HepG2 (cell line): ENCODE results near the gene SLC22A23. TPM values are rescaled to one million over a fixed set of nuclear protein-coding genes. Genes with fewer than 3 reads are reported as not detected.

Experiments
- ATAC-seq: fragments of 200-7000 bp; cut with Tn5 transposase; 3 replicates; pipeline ENCODE4 v1.9.1; 2020; ENCODE audit warnings: mild to moderate bottlenecking, moderate library complexity
- BruUV-seq: library from RNA; stranded (reverse); fragments of 400-500 nt; replicated peaks from 2 replicates; lab custom pipeline; 2021; lab: Mats Ljungman, UMichigan
- CTCF ChIA-PET: fragments of 300-600 bp; formaldehyde crosslinking; extraction: SDS; loops from one replicate; lab custom pipeline; 2021; ENCODE audit warnings: low total read pairs, inconsistent platforms, low intra/inter-chr PET ratio; lab: Yijun Ruan, JAX
- POLR2A ChIA-PET: fragments of 350-600 bp; sonication (Branson Sonifier 250); formaldehyde crosslinking; loops from one replicate; lab custom pipeline; 2020; ENCODE audit warnings: antibody characterized with exemption, inconsistent platforms; lab: Yijun Ruan, JAX
- DNase-seq: peaks from one replicate; pipeline ENCODE4 v3.0.0-alpha.2; 2015; ENCODE audit warnings: low spot score
- FAIRE-seq: peaks from 3 replicates; lab custom pipeline; 2011; peaks lifted over from hg19 to GRCh38; lab: Jason Lieb, UNC
- H2AFZ ChIP-seq: one replicate; pipeline ENCODE4 v1.6.1; 2011; ENCODE audit warnings: low read length, inconsistent platforms
- H3K27ac ChIP-seq: fragments of 300-600 bp; 3 replicates; pipeline ENCODE4 v1.8.0; 2011; ENCODE audit warnings: mixed run types, mild to moderate bottlenecking, mixed read lengths, low read length, inconsistent platforms; ENCODE audit not compliant: insufficient read depth; ENCODE audit errors: extremely low read length
- H3K27me3 ChIP-seq, 2 experiments: fragments of 200-600 bp in 1 of 2; 2 replicates in 1 of 2; 3 replicates in 1 of 2; pipeline versions ENCODE4 v1.6.0 to v1.8.0; 2011; ENCODE audit warnings: low read length in 2 of 2, mild to moderate bottlenecking in 2 of 2, moderate library complexity in 2 of 2, inconsistent platforms in 1 of 2; ENCODE audit not compliant: insufficient read depth in 2 of 2, control insufficient read depth in 1 of 2
- H3K36me3 ChIP-seq, 2 experiments: fragments of 200-600 bp in 1 of 2; replicated peaks in 1 of 2; 2 replicates in 1 of 2; 3 replicates in 1 of 2; pipeline versions ENCODE4 v1.5.1 to v1.8.0; 2011; ENCODE audit warnings: low read length in 2 of 2, inconsistent platforms in 1 of 2; ENCODE audit not compliant: insufficient read depth in 2 of 2, control insufficient read depth in 1 of 2
- H3K4me1 ChIP-seq: 2 replicates; pipeline ENCODE4 v1.5.1; 2012; ENCODE audit warnings: low read length, inconsistent platforms; ENCODE audit not compliant: insufficient read depth
- H3K4me2 ChIP-seq: 2 replicates; pipeline ENCODE4 v1.6.0; 2011; ENCODE audit warnings: low read depth, low read length, inconsistent platforms
- H3K4me3 ChIP-seq, 3 experiments: fragments of 200-600 bp in 1 of 3; sonication (generic), shearing (Covaris generic) in 1 of 3; replicated peaks in 1 of 3; 2 replicates each; pipeline ENCODE4 v1.5.1; 2011 to 2016; ENCODE audit warnings: low read length in 3 of 3, inconsistent platforms in 2 of 3, low read depth in 2 of 3, mild to moderate bottlenecking in 2 of 3, control low read depth in 1 of 3, mixed read lengths in 1 of 3; ENCODE audit not compliant: insufficient read depth in 1 of 3
- H3K79me2 ChIP-seq: one replicate; pipeline ENCODE4 v1.6.1; 2011; ENCODE audit warnings: low read length, inconsistent platforms; ENCODE audit not compliant: insufficient read depth
- H3K9ac ChIP-seq: 2 replicates; pipeline ENCODE4 v1.6.0; 2011; ENCODE audit warnings: mild to moderate bottlenecking, low read depth, low read length, inconsistent platforms; ENCODE audit not compliant: insufficient read depth
- H3K9me3 ChIP-seq: 2 replicates; pipeline ENCODE4 v1.5.1; 2012; ENCODE audit warnings: mild to moderate bottlenecking, low read length
- H4K20me1 ChIP-seq: 2 replicates; pipeline ENCODE4 v1.6.0; 2011; ENCODE audit warnings: inconsistent platforms, mild to moderate bottlenecking, low read length, moderate library complexity; ENCODE audit not compliant: insufficient read depth
- CC2D1A ChIP-seq: sonication (generic); formaldehyde crosslinking; IDR thresholded peaks from 2 replicates; pipeline ENCODE4 v1.8.1; 2023; ENCODE audit warnings: mild to moderate bottlenecking, missing genetic modification reagents
- HNRNPL ChIP-seq: fragments of 200-400 bp; formaldehyde crosslinking; IDR thresholded peaks from 2 replicates; pipeline ENCODE4 v1.6.1; 2017; ENCODE audit warnings: mild to moderate bottlenecking, low read depth, low read length
- SP140L ChIP-seq: sonication (generic); formaldehyde crosslinking; IDR thresholded peaks from 2 replicates; pipeline ENCODE4 v1.4.0; 2020; ENCODE audit warnings: missing genetic modification reagents, borderline replicate concordance
- ZNF326 ChIP-seq: sonication (generic); formaldehyde crosslinking; IDR thresholded peaks from 2 replicates; pipeline ENCODE4 v1.4.0; 2020; ENCODE audit warnings: missing genetic modification reagents, borderline replicate concordance
- ZNF776 ChIP-seq: sonication (generic); formaldehyde crosslinking; IDR thresholded peaks from 2 replicates; pipeline ENCODE4 v1.4.0; 2020; ENCODE audit warnings: mild to moderate bottlenecking, missing genetic modification reagents
- WGBS: methylation state at CpG from one replicate; pipeline ENCODE4 v1.1.6; 2017; ENCODE audit warnings: low lambda C conversion rate; 5-methylcytosine and 5-hydroxymethylcytosine counted together
- in situ Hi-C: cut with HindIII; loops from 2 replicates; pipeline ENCODE4 v1.10.0; 2017; ENCODE audit warnings: low pct_unique_long_range_greater_than_20kb; ENCODE audit not compliant: extremely low pct_ligation_motif_present
- intact Hi-C: fragments of 100-400 bp; cut with micrococcal nuclease; formaldehyde crosslinking; loops from one replicate; pipeline ENCODE4 v1.10.0; 2022; ENCODE audit not compliant: unreplicated experiment
- polyA plus RNA-seq, 8 experiments: library from polyadenylated mRNA; depleted of rRNA in 3 of 8; stranded (reverse) in 7 of 8; unstranded in 1 of 8; fragments of >200 nt; fragmentation: Illumina TruSeq in 4 of 8; extraction: Trizol in 4 of 8; gene quantifications; 2 replicates each; pipeline versions ENCODE4 v1.2.1 to v1.2.3, GENCODE V29; 2011 to 2016; ENCODE audit warnings: low read depth in 4 of 8, missing spikeins in 1 of 8, mixed read lengths in 1 of 8; ENCODE audit not compliant: insufficient read depth in 1 of 8
- total RNA-seq, 5 experiments: library from RNA; depleted of rRNA; stranded (reverse); fragments of >200 nt; fragmentation: Illumina TruSeq; extraction: Trizol; gene quantifications; 2 replicates each; pipeline ENCODE4 v1.2.3, GENCODE V29; 2016; ENCODE audit warnings: low read depth in 1 of 5
- TF ChIP-seq, protein P1 (sequence below): sonication (generic); formaldehyde crosslinking; IDR thresholded peaks from 2 replicates; pipeline ENCODE4 v1.9.0; 2021; ENCODE audit warnings: missing genetic modification reagents, borderline replicate concordance

SLC22A23 gene
- total and polyA plus RNA-seq, 2 of the 13 experiments (the other 11 are each of a cell fraction or from before 2014, with no cell fraction given): 11.8 to 17.5 TPM

DNA sequence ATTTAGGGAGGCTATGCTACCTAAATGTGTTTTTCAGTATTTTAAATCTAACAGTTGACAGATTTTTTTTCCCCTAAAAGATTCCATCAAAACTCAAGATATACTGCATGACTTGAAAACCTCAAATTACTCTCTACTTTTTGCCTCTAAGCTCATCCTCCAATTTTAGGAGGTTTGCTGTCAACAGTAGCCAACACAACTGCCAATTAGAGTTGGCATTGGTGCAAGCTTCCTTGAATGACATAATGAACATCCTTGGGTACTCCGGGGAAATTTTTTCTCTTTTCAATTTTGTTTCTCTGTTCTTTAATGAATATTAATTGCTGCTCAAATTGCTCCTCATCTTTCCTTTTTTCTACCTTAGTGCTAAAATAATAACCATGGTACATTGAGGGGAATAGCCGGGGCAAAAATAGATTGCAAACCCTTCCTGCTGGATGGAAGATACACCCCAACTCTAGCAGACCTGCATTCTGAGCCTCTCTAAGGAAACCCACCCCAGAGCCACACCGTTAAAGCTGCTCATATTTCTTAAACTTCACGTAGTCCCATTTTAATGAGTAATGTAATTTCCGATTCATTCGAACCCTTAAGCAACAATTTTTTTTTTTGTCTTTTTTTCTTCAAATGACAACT is 34.3 kb downstream of the SLC22A23 start:
- BruUV-seq: no TSS peak
- H2AFZ ChIP-seq: no peak overlapping the region
- H3K36me3 ChIP-seq: peaks cover 5 to 16% of the 10 kb centered on the region in 2 experiments
- 98% methylated on average over 6 of the region's 6 CpGs for WGBS
- no peak overlapping the region for H3K9ac ChIP-seq
- H3K79me2 ChIP-seq: peaks cover 78% of the 10 kb centered on the region
- H3K27me3 ChIP-seq: no peaks in the 10 kb centered on the region
- CTCF ChIA-PET: no interaction called here
- H4K20me1 ChIP-seq: 0 out of 2 replicates have a peak, but pooled peaks cover 2% of the 10 kb centered on the region
- H3K27ac ChIP-seq: no peak overlapping the region
- POLR2A ChIA-PET: interaction anchor here (0.9 kb wide), 1 partner anchor 65 kb away, joined by 4 read pairs; no protein-coding TSS in a partner anchor
- H3K4me3 ChIP-seq: no peak overlapping the region
- FAIRE-seq: no peak
- H3K4me2 ChIP-seq: no peak overlapping the region
- no peak for ATAC-seq
- TF ChIP-seq HNRNPL (no peak), ZNF776 (CRISPR knock-in tag) (no peak), CC2D1A (no peak), SP140L (CRISPR knock-in tag) (no peak), ZNF326 (CRISPR knock-in tag) (no peak)
- TF ChIP-seq, protein P1, sequence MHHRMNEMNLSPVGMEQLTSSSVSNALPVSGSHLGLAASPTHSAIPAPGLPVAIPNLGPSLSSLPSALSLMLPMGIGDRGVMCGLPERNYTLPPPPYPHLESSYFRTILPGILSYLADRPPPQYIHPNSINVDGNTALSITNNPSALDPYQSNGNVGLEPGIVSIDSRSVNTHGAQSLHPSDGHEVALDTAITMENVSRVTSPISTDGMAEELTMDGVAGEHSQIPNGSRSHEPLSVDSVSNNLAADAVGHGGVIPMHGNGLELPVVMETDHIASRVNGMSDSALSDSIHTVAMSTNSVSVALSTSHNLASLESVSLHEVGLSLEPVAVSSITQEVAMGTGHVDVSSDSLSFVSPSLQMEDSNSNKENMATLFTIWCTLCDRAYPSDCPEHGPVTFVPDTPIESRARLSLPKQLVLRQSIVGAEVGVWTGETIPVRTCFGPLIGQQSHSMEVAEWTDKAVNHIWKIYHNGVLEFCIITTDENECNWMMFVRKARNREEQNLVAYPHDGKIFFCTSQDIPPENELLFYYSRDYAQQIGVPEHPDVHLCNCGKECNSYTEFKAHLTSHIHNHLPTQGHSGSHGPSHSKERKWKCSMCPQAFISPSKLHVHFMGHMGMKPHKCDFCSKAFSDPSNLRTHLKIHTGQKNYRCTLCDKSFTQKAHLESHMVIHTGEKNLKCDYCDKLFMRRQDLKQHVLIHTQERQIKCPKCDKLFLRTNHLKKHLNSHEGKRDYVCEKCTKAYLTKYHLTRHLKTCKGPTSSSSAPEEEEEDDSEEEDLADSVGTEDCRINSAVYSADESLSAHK (CRISPR knock-in tag): no peak
- intact Hi-C loops: no loop called here
- peaks cover 57% of the 10 kb centered on the region for H3K4me1 ChIP-seq
- no peaks in the 10 kb centered on the region for H3K9me3 ChIP-seq
- DNase-seq: no peak
- in situ Hi-C loops: no loop called here
